GM21423 (cell line): ENCODE measurements around the gene IGF2BP3.
A peak's percentile ranks its signal among the peaks of the same experiment; 100 is the strongest.

Source experiments
- ATAC-seq: cut with Tn5 transposase; IDR thresholded peaks from one replicate; pipeline ENCODE4 v1.9.1; 2021; ENCODE audit warnings: mild to moderate bottlenecking, moderate library complexity; ENCODE audit not compliant: unreplicated experiment

The IGF2BP3 gene

DNA sequence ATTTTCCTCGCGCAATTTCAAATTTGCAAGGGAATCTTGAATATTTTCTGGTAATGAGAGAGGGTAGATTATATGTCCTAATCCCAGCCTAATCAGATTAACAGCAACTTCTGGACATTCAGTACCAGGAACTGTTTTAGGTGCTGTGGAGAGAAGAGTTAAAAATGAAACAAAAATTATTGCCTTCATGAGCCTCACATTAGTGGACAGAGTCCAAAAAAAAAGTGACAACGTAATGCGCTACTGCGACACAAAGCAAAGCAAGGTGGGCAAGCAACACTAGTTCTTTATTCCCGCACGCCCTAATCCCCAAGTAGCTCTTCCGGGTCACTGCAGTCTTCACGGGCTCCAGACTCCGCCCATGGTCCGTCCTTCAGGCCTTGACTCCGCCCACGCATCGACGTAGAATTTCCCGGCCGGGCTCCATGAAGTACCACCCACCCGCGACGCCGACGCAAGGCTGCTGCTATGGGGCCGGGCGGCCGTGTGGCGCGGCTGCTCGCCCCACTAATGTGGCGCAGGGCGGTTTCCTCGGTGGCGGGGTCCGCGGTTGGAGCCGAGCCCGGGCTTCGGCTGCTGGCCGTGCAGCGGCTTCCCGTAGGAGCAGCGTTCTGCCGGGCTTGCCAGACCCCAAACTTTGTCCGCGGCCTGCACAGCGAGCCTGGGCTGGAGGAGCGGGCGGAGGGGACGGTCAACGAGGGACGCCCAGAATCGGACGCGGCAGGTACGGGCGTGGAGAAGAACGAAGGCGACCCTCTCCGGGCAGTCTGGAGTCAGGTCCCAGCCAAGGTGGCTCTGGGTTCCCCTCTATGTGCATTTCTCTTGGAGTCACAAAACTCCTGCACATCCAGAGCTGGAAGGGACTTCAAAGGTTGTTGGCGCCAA, 171.2 kb downstream of the IGF2BP3 start, which contains the start of gene MALSU1:
TSS of gene MALSU1 (plus strand) at position 455 of the 885 bp plus-strand sequence. CDS start at position 469, 14 bp downstream.
- ATAC-seq = peak; percentile 100

DNA sequence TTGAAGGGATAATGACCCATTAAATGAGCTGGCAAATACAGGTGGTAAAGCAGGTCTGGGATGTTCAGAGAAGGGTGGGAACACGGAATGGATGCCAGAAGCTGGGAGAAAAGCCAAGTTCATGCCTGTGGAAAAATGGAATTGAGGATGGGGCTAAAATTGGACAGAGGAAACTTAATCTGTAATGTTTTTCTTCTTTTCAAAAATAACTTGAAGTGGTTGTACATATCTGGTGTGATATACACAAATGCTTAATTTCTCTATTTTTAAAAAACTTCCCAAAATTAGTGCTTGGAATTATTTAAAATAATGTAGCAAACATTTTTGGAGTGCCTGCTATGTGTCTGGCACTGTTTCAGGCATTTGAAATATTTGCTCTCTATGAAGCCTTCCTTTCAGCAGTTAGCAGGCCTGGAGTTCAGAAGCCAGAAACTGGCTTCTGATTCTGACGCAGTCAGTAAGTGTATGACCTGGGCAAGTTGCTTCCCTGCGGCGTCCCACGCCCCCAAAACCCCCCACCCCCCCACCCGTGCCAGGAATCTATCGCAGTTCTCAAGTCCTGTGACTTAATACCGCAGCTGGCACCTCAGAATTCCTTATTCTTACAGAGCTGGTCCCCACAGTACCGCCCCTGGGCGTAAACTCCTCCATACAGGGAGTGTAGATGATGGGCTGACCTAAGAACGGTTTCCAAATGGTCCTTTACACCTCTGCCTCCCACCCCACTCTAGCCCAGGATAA, 172.0 kb downstream of the IGF2BP3 start:
- no peak for ATAC-seq

DNA sequence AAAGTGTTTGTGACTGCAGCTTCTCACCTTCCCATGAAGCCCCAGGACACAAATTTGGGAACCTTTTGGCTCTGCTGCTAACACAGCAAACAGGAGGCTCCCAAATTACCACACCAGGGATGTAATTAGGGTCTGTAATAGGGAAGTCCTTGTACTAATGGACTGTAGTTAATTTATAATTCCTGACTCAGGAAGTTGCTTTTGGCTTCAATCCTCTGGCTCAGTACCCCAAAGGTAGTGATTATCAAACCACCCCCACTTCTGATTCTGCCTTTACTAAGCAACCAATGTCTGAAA, 174.9 kb downstream of the IGF2BP3 start:
- no peak for ATAC-seq

DNA sequence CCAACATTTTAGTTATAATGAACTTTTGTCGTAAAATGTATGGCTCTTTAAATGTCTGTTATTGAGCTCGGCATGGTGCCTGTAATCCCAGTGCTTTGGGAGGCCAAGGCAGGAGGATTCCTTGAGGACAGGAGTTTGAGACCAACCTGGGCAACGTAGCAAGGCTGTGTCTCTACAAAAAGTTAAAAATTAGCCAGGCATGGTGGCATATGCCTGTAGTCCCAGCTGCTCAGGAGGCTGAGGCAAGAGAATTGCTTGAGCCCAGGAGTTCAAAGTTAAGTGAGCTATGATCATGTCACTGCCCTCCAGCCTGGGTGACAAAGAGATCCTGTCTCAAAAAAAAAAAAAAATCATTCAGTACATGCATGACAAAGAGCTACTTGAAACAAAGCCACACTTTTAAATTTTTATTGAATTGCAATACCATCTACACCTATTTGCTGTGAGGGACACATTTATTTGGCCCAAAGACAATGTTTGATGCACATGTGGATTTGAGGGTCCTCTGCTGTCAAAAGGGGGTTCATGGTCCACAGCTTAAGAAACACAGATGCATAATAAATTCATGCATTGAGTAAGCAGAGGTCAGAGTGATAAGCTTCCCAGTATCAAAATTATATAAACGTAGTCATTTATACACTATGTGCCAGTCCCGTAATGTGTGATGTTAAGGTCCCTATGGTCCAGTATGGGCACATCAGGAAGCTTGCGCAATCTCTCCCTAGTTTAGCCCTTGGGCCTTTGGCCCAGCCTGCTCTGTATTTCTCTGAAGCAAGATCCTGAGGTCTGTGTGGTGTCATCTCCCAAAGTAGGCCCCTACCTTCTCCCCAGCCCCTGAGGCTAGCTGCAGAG, 175.5 kb downstream of the IGF2BP3 start:
- ATAC-seq = no peak

GRCh38 chr7:23293500-23294073, 176.7 kb downstream of the IGF2BP3 start:
- ATAC-seq = no peak

- no peak for ATAC-seq
Measured at GRCh38 chr7:23292623-23293022, 177.7 kb downstream of the IGF2BP3 start.

DNA sequence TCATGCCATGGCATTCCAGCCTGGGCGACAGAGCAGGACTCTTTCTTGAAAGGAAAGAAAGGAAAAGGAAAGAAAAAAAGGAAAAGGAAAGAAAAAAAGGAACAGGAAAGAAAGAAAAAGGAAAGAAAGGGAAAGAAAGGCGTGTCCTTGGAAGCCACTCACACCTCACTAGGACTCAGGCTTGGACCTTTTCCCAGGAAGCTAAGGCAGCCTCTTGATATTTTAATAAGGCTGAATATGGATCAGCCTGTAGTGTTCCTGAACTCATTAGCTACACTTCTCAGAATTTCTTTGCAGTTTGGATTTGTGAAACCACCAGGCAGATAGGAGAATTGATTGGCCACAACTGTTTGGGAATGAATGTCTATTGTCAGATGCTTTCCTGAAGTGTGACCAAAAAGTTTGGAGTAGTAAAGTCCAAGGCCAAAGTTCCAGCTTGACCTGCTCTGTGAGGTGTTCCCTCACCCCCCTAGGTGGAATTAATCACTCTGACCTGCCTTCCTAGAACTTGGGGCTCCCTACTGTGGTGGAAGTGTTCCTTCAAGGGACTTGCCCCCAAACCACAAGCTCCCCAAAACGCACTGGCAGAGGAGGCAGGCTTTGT, 178.2 kb downstream of the IGF2BP3 start:
- no peak for ATAC-seq

DNA sequence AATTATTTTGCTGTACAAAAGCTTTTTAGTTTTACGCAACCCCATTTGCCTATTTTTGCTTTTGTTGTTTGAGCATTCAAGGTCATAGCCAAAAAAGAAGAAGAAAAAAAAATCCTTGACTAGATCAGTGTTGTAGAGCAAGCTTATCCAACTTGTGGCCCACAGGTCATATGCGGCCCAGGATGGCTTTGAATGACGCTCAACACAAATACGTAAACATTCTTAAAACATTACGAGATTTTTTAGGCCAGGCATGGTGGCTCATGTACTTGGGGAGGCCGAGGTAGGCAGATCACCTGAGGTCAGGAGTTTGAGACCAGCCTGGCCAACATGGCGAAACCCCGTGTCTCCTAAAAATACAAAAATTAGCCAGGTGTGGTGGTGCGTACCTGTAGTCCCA, 179.3 kb downstream of the IGF2BP3 start:
- ATAC-seq = no peak

DNA sequence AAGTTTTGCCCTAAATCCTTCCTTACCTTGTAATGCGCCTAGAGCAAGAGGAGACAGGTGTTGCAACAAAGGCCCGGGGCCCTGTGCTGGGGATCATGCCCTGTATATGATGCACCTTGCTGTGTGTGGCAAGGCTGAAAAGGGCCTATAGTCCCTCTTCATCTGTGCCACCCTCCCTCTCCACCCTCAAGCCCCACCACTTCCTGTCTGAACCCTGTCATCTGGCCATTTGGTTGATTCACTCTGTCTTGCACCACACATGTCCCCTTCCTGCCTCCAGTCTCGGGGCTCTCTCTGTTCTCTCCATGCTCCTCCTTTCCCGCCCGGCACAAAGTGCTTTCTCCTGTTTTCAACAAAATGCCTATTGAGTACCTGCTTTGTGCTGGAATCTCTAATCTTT, 182.7 kb downstream of the IGF2BP3 start:
- no peak for ATAC-seq

- no peak for ATAC-seq
Measured at GRCh38 chr7:23285657-23286646, 184.3 kb downstream of the IGF2BP3 start.

- ATAC-seq = no peak
Measured at GRCh38 chr7:23284871-23285270, 185.4 kb downstream of the IGF2BP3 start.

DNA sequence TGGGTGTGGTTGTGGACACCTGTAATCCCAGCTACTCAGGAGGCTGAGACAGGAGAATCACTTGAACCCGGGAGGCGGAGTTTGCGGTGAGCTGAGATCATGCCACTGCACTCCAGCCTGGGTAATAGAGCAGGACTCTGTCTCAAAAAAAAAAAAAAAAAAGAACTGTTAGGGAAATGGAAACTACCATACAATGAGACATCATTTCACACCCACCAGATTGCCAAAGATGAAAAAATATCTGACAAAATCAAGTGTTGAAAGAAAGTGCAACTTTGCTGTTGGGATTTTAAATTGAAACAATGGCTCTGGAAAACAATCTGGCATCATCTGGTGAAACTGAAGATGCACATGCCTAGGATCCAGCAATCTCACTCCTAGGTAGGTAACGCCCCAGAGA, 187.2 kb downstream of the IGF2BP3 start:
- ATAC-seq = no peak

DNA sequence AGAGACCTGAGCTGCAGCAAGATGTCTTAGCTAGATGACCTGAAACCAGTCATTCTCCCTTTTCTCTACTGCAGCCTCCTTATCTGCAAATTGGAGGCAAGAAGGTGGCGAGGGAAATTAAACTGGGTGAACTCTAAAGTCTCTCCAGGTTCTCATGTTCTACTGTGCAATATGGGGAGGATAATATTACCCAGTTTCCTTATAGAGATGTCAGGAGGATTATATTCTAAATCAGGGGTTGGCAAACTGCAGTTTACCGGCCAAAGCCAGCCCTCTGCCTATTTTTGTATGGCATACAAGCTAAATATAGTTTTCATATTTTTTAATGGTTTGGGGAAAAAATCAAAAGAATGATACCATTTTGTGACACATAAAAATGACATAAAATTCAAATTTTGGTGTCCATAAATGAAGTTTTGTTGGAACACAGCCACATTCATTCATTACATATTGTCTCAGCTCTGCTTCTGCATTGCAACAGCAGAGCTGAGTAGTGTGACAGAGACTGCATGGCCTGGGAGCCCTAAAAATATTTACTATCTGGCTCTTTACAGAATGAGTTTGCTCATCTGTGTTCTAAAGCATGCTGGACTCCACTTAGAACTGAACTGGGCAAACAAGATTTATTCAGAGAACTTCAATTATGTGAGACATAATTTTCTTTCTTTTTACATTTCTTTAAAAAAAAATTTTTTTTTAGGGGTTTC, 190.3 kb downstream of the IGF2BP3 start:
- no peak for ATAC-seq

GRCh38 chr7:23277359-23277989, 192.8 kb downstream of the IGF2BP3 start:
- ATAC-seq = no peak

DNA sequence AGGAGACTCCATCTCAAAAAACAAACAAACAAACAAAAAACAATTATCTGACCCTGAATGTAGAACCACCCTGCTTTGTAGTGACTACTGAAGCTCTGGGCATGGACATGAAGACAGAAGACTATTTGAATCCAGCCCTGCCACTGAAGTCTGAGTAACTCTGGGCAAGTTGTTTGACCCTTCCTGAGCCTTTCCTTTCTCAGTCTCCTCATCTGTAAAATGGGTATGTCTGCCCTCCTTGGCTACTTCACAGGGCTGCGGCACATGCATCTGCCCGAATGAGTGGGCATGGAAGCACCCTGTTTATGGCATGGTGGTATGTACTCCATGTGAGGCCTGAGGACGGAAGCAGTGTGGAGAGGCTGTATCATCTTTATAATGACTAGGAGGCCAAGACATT, 193.3 kb downstream of the IGF2BP3 start:
- ATAC-seq = no peak

DNA sequence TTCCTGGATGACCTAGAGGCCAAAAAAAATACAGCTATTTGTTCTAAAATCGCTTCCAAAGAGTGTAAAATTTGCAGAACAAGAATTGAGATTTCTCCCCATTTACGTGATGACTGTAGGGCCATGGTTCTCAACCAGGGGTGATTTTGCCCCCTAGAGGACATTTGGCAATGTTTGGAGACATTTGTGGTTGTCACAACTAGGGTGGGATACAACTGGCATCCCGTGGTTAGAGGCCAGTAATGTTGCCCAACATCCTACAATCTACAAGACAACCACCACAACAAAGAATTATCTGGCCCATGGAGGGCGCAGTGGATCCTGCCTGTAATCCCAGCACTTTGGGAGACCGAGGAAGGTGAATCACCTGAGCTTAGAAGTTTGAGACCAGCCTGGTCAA, 193.9 kb downstream of the IGF2BP3 start:
- ATAC-seq = no peak

DNA sequence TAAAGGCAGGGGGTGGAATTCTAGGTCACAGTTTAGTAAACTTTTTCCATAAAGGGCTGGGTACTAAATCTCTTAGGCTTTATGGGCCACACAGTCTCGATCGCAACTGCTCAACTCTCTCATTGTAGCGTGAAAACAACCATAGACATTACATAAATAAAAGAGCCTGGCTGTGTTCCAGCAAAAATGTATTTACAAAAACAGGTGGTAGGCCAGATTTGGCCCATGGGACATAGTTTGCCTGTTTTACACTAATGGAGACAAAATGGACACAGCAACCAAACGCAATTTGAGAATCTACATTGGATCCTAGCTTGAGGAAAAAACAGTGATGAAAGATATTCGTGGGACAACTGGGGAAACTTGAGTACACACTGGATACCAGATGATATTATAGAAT, 194.4 kb downstream of the IGF2BP3 start:
- ATAC-seq = no peak

DNA sequence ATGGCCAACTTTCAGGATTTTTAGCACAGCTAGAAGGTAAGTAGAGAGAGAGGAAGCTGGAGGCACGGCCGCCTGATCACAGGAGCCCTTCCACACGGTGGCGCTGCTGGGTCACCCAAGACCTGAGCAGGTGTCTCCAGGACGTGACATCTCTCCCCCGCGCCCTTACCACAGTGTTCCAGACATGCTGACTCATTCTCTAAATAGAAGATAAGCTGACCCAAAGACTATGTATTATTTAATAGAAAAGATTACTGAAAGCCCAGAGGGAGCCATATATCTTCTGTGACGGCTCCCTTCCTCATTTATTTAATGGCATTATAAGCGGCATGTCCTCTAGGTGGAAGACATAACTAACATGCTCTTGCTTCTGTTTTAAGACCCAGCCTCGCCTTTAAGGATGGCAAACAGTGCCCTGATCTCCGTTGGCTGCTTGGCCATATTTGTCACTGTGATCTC, 197.1 kb downstream of the IGF2BP3 start:
- ATAC-seq = peak; percentile 97
